Pancreas (tissue), 10 donors: ENCODE measurements around the gene RTN3. TPM values are rescaled to one million over a fixed set of nuclear protein-coding genes. Genes with fewer than 3 reads are reported as not detected.

Experiments
- ATAC-seq, 4 donors: fragments of 200-7000 bp; cut with Tn5 transposase; one replicate each; pipeline versions ENCODE4 v1.8.0 to v1.9.1; 2020; ENCODE audit warnings: mild to moderate bottlenecking in 4 of 4, moderate library complexity in 4 of 4
- DNase-seq, 6 donors: peaks; one replicate each; pipeline ENCODE4 v3.0.0-alpha.2; 2020
- FAIRE-seq: peaks from 2 replicates; lab custom pipeline; 2012; peaks lifted over from hg19 to GRCh38; lab: Jason Lieb, UNC
- H3K27ac ChIP-seq, 4 donors: fragments of 200-600 bp; sonication (generic); 1 replicate in 3 of 4; 2 replicates in 1 of 4; pipeline versions ENCODE4 v1.5.0 to v1.8.0; 2020
- H3K27me3 ChIP-seq, 4 donors: fragments of 200-600 bp; one replicate each; pipeline ENCODE4 v1.8.0; 2021
- H3K36me3 ChIP-seq, 3 donors: fragments of 200-600 bp; sonication (generic) in 1 of 3; one replicate each; pipeline versions ENCODE4 v1.5.0 to v1.8.0; 2020 to 2021
- H3K4me1 ChIP-seq, 3 donors: fragments of 200-600 bp; one replicate each; pipeline ENCODE4 v1.8.0; 2021
- H3K4me3 ChIP-seq, 4 donors: fragments of 200-600 bp; sonication (generic) in 2 of 4; one replicate each; pipeline versions ENCODE4 v1.5.0 to v1.8.0; 2020 to 2021
- H3K9me3 ChIP-seq, 4 donors: fragments of 200-600 bp; one replicate each; pipeline ENCODE4 v1.8.0; 2021
- WGBS, 2 donors: extraction: QIAGEN DNeasy Blood & Tissue Kit; methylation state at CpG; one replicate each; pipeline ENCODE4 v1.1.7; 2013; 5-methylcytosine and 5-hydroxymethylcytosine counted together
- intact Hi-C, 3 donors: fragments of 100-400 bp; cut with DNase I; formaldehyde crosslinking; loops; one replicate each; pipeline versions ENCODE4 v1.11.1 to v1.14.2; 2022
- polyA plus RNA-seq, 2 donors: library from polyadenylated mRNA; stranded (reverse); fragments of 200-250 nt; gene quantifications; one replicate each; pipeline ENCODE4 v1.2.3, GENCODE V29; 2013
- total RNA-seq, 6 donors: library from RNA; stranded (reverse); fragmentation: NEBNext Ultra II Directional in 4 of 6; extraction: Animal tissue kit (Norgen Biotek cat#: 25700) in 4 of 6; gene quantifications; one replicate each; pipeline versions ENCODE4 v1.2.1 to v1.2.4, GENCODE V29; 2021 to 2023
- TF ChIP-seq, protein P1 (sequence below), 4 donors: fragments of 200-600 bp; sonication (generic) in 3 of 4; IDR thresholded peaks; one replicate each; pipeline versions ENCODE4 v1.5.0 to v1.8.0; 2021; ENCODE audit warnings: antibody characterized with exemption in 4 of 4
- donor health status: healthy with polysubstance abuse.
- donor health status: DM: no; HTN: no; CAD: no; lungs with moderate emphysema.
- donor health status: DM: no; HTN: no; CAD: no.
- donor health status: control.
- donor health status: control.
- donor health status: Bipolar disorder and iron deficiency.
- donor health status: DM: yes; HTN: yes; CAD: no.
- donor health status: DM: no; HTN: no; CAD: no.
- donor health status: DM: no; HTN: no; CAD: no.
- donor health status: DM: yes; HTN: yes; CAD: no.

RTN3 gene
- total and polyA plus RNA-seq, 8 donors = 40.2 to 79.6 (median 63.9) TPM

DNA sequence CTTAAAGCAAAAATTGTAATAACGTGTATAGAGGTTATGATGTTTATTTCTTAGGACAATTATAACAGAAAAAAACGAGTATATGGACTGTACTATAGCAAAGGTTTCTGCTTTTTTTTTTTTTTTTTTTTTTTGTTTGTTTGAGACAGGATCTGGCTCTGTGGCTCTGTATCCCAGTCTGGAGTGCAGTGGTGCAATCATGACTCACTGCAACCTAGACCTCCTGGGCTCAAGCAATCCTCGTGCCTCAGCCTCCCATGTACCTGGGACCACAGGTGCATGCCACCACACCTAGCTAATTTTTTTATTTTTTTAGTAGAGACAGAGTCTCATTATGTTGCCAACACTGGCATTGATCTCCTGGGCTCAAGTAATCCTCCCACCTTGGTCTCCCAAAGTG, 48.0 kb downstream of the RTN3 start:
- Histone ChIP-seq H3K36me3 (no peaks in the 10 kb centered on the region), H3K27me3 (no peaks in the 10 kb centered on the region), H3K9me3 (no peaks in the 10 kb centered on the region), H3K4me3 (no peak overlapping the region), H3K27ac (no peak overlapping the region), H3K4me1 (no peaks in the 10 kb centered on the region)
- intact Hi-C loops = no loop called here
- TF ChIP-seq, protein P1, sequence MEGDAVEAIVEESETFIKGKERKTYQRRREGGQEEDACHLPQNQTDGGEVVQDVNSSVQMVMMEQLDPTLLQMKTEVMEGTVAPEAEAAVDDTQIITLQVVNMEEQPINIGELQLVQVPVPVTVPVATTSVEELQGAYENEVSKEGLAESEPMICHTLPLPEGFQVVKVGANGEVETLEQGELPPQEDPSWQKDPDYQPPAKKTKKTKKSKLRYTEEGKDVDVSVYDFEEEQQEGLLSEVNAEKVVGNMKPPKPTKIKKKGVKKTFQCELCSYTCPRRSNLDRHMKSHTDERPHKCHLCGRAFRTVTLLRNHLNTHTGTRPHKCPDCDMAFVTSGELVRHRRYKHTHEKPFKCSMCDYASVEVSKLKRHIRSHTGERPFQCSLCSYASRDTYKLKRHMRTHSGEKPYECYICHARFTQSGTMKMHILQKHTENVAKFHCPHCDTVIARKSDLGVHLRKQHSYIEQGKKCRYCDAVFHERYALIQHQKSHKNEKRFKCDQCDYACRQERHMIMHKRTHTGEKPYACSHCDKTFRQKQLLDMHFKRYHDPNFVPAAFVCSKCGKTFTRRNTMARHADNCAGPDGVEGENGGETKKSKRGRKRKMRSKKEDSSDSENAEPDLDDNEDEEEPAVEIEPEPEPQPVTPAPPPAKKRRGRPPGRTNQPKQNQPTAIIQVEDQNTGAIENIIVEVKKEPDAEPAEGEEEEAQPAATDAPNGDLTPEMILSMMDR (IDR thresholded peaks at IDR 0.05) = no peak
- no peak for FAIRE-seq
- no peak for ATAC-seq
- 85 to 87% methylated on average over 3 of the region's 3 CpGs for WGBS, 2 donors
- DNase-seq = no peak

DNA sequence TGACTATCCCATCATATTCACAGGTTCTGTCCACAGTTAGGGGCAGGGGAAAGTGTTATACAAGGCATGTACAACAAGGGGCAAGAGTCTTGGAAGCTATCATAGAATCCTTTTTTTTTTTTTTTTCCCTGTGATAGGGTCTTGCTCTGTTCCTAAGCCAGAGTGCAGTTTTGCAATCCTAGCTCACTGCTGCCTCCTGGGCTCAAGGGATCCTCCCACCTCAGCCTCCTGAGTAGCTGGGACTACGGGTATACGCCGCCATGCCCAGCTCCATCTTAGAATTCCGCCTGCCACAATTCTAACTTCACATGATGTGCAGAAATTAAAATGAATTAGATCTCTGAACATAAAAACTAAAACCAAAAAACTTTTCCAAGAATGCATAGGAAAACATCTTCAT, 55.6 kb downstream of the RTN3 start:
- Histone ChIP-seq H3K9me3 (no peaks in the 10 kb centered on the region), H3K27ac (no peak overlapping the region), H3K36me3 (no peaks in the 10 kb centered on the region), H3K4me3 (no peak overlapping the region), H3K4me1 (peaks cover 0 to 2% (median 0%) of the 10 kb centered on the region in 3 donors), H3K27me3 (no peaks in the 10 kb centered on the region)
- intact Hi-C loops = no loop called here
- 96 to 97% methylated on average over 4 of the region's 4 CpGs for WGBS, 2 donors
- DNase-seq (no peak), ATAC-seq (no peak), FAIRE-seq (no peak)
- TF ChIP-seq, protein P1 (IDR thresholded peaks at IDR 0.05) = no peak

DNA sequence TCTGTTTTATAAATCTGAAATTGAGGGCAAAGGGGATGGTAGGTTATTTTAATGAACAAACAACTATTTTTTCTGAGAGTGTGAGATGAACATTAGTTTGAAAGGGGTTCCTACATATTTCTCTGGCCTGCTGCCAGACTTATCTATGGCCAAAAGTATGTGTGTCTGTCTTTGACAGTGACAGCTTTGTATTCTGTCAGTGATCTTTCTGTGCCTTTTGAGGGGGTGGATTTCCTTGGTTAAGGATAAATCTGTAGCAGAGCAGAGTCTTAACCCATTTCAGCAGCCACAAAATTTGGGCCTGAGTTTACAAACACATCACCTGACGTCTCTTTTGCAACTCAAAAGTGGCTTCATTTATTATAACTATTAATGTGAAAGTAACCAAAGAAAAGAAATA, 56.4 kb downstream of the RTN3 start:
- no peaks in the 10 kb centered on the region for H3K9me3 ChIP-seq
- intact Hi-C loops = no loop called here
- ATAC-seq (no peak), FAIRE-seq (no peak), DNase-seq (no peak)
- no peaks in the 10 kb centered on the region for H3K36me3 ChIP-seq
- H3K27me3 ChIP-seq = no peaks in the 10 kb centered on the region
- WGBS, 2 donors = 79 to 83% methylated on average over 1 of the region's 1 CpG
- no peak overlapping the region for H3K4me3 ChIP-seq
- H3K27ac ChIP-seq = no peak overlapping the region
- TF ChIP-seq, protein P1 (IDR thresholded peaks at IDR 0.05) = no peak
- H3K4me1 ChIP-seq = peaks cover 0 to 2% (median 0%) of the 10 kb centered on the region in 3 donors

DNA sequence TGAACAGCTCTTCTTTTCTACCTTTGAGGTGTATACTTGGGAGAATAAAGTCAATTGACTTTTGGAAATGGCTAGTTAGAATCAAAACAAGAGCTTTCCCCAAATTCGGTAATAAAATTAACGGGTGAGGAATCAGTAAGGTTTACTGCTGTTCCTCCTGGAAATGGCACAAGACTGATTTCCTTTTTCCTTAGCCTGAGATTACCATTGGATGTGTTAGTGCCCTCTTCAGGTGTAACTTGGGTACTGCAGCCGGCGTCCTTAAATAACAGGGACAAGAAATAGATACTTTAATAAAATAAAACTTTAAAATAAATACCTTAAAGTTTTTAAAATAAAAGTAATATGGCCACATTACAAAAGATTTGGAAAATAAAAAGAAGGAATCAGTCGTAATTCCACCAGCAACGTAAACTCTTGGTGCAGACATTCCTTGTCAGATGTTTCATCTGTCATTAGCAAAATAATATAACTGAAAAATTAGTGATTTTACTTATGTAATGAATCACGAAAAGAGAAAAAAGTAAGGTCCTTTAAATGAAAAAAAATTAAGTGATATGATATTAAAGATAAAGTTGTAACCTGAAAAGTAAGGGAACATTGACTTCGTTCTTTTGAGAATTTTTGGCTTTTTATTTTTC, 57.5 kb downstream of the RTN3 start:
- Histone ChIP-seq H3K27me3 (no peaks in the 10 kb centered on the region), H3K4me3 (no peak overlapping the region), H3K27ac (no peak overlapping the region), H3K36me3 (no peaks in the 10 kb centered on the region), H3K9me3 (no peaks in the 10 kb centered on the region), H3K4me1 (peaks cover 0 to 2% (median 0%) of the 10 kb centered on the region in 3 donors)
- peak; percentile 76 for FAIRE-seq
- TF ChIP-seq, protein P1 (IDR thresholded peaks at IDR 0.05) = peak; percentile 85 to 93 (median 91)
- peak in 5 of 6 donors; percentile 31 to 84 (median 68) for DNase-seq
- intact Hi-C loops = no loop called here
- peak; percentile 57 to 96 (median 88) for ATAC-seq
- 14 to 17% methylated on average over 8 of the region's 8 CpGs for WGBS, 2 donors
